H9 (cell line): ENCODE data around the gene PTPA. TPM values are rescaled to one million over a fixed set of nuclear protein-coding genes. Genes with fewer than 3 reads are reported as not detected.

Experiments
- DNase-seq: peaks from one replicate; pipeline ENCODE4 v3.0.0-alpha.2; 2017
- H2AFZ ChIP-seq: one replicate; pipeline ENCODE4 v1.6.1; 2013; ENCODE audit warnings: mild to moderate bottlenecking, low read length, control low read depth, moderate library complexity
- H2AK5ac ChIP-seq: 2 replicates; pipeline ENCODE4 v1.6.1; 2013; ENCODE audit warnings: low read length, control low read depth, mixed read lengths; ENCODE audit not compliant: insufficient read length
- H2BK120ac ChIP-seq: one replicate; pipeline ENCODE4 v1.6.1; 2013; ENCODE audit warnings: low read depth, mild to moderate bottlenecking, low read length, control low read depth, inconsistent platforms; ENCODE audit not compliant: poor library complexity, severe bottlenecking
- H2BK12ac ChIP-seq: 2 replicates; pipeline ENCODE4 v1.6.1; 2013; ENCODE audit warnings: low read length, control low read depth, mixed read lengths, low read depth; ENCODE audit not compliant: insufficient read length
- H2BK15ac ChIP-seq: 2 replicates; pipeline ENCODE4 v1.6.1; 2013; ENCODE audit warnings: low read depth, low read length, control low read depth
- H2BK20ac ChIP-seq: one replicate; pipeline ENCODE4 v1.6.1; 2013; ENCODE audit warnings: low read depth, mild to moderate bottlenecking, low read length, control low read depth, inconsistent platforms; ENCODE audit not compliant: poor library complexity, severe bottlenecking
- H2BK5ac ChIP-seq: 2 replicates; pipeline ENCODE4 v1.6.1; 2013; ENCODE audit warnings: low read length, control low read depth, mixed read lengths; ENCODE audit not compliant: insufficient read length
- H3K14ac ChIP-seq: 2 replicates; pipeline ENCODE4 v1.6.1; 2013; ENCODE audit warnings: low read length, control low read depth; ENCODE audit not compliant: insufficient read depth
- H3K18ac ChIP-seq: 2 replicates; pipeline ENCODE4 v1.6.1; 2013; ENCODE audit warnings: low read depth, mild to moderate bottlenecking, mixed read lengths, low read length, control low read depth; ENCODE audit not compliant: insufficient read length
- H3K23ac ChIP-seq: 2 replicates; pipeline ENCODE4 v1.6.1; 2013; ENCODE audit warnings: low read length, control low read depth, mixed read lengths, low read depth; ENCODE audit not compliant: insufficient read length
- H3K23me2 ChIP-seq: 2 replicates; pipeline ENCODE4 v1.6.1; 2013; ENCODE audit warnings: low read depth, mild to moderate bottlenecking, mixed read lengths, low read length, control low read depth; ENCODE audit not compliant: insufficient read length, poor library complexity, severe bottlenecking
- H3K27ac ChIP-seq: 2 replicates; pipeline ENCODE4 v1.5.1; 2013; ENCODE audit warnings: low read length, control low read depth, mixed read lengths, low read depth; ENCODE audit not compliant: insufficient read length
- H3K27me3 ChIP-seq: 2 replicates; pipeline ENCODE4 v1.6.1; 2013; ENCODE audit warnings: low read length, control low read depth, inconsistent platforms; ENCODE audit not compliant: insufficient read depth
- H3K4ac ChIP-seq: 2 replicates; pipeline ENCODE4 v1.6.1; 2013; ENCODE audit warnings: low read depth, mild to moderate bottlenecking, control low read depth, inconsistent platforms, low read length, moderate library complexity
- H3K4me1 ChIP-seq: 2 replicates; pipeline ENCODE4 v1.6.1; 2013; ENCODE audit warnings: low read length, control low read depth, inconsistent platforms; ENCODE audit not compliant: insufficient read depth
- H3K4me2 ChIP-seq: 2 replicates; pipeline ENCODE4 v1.6.1; 2013; ENCODE audit warnings: low read length, control low read depth, mixed read lengths; ENCODE audit not compliant: insufficient read length, insufficient read depth
- H3K56ac ChIP-seq: 2 replicates; pipeline ENCODE4 v1.6.1; 2013; ENCODE audit warnings: low read depth, mild to moderate bottlenecking, mixed read lengths, low read length, control low read depth; ENCODE audit not compliant: insufficient read length
- H3K79me1 ChIP-seq: 2 replicates; pipeline ENCODE4 v1.6.1; 2013; ENCODE audit warnings: low read depth, mild to moderate bottlenecking, moderate library complexity, low read length, control low read depth, inconsistent platforms; ENCODE audit not compliant: insufficient read depth, poor library complexity, severe bottlenecking
- H3K79me2 ChIP-seq: 2 replicates; pipeline ENCODE4 v1.6.1; 2013; ENCODE audit warnings: low read length, control low read depth, inconsistent platforms; ENCODE audit not compliant: insufficient read depth
- H3K9ac ChIP-seq: 2 replicates; pipeline ENCODE4 v1.6.1; 2013; ENCODE audit warnings: low read length, control low read depth, mixed read lengths; ENCODE audit not compliant: insufficient read length; ENCODE audit errors: extremely low read depth
- H3K9me3 ChIP-seq: one replicate; pipeline ENCODE4 v1.6.1; 2013; ENCODE audit warnings: low read depth, low read length, inconsistent platforms; ENCODE audit not compliant: control insufficient read depth
- H3T11ph ChIP-seq: one replicate; pipeline ENCODE4 v1.6.1; 2013; ENCODE audit warnings: mild to moderate bottlenecking, low read length, control low read depth, inconsistent platforms
- H4K20me1 ChIP-seq: one replicate; pipeline ENCODE4 v1.6.1; 2013; ENCODE audit not compliant: control insufficient read depth, insufficient read length, insufficient read depth
- H4K5ac ChIP-seq: 2 replicates; pipeline ENCODE4 v1.6.1; 2013; ENCODE audit warnings: low read depth, mild to moderate bottlenecking, mixed read lengths, low read length, control low read depth; ENCODE audit not compliant: insufficient read length
- H4K8ac ChIP-seq: replicated peaks from 2 replicates; pipeline ENCODE4 v1.6.1; 2013; ENCODE audit warnings: low read length, control low read depth, mixed read lengths, low read depth; ENCODE audit not compliant: insufficient read length
- H4K91ac ChIP-seq: 2 replicates; pipeline ENCODE4 v1.6.1; 2013; ENCODE audit warnings: low read depth, mild to moderate bottlenecking, moderate library complexity, mixed read lengths, low read length, control low read depth; ENCODE audit not compliant: insufficient read length
- H3K27ac Mint-ChIP-seq, 3 experiments: 2 replicates in 2 of 3; 3 replicates in 1 of 3; pipeline ENCODE4 v1.8.0; 2020 to 2021; ENCODE audit warnings: mixed read lengths in 3 of 3, mild to moderate bottlenecking in 1 of 3, moderate library complexity in 1 of 3
- H3K27me3 Mint-ChIP-seq: 2 replicates; pipeline ENCODE4 v1.8.0; 2021; ENCODE audit warnings: low read depth, mild to moderate bottlenecking, moderate library complexity, mixed read lengths
- H3K36me3 Mint-ChIP-seq, 3 experiments: 2 replicates in 2 of 3; 3 replicates in 1 of 3; pipeline ENCODE4 v1.8.0; 2020 to 2021; ENCODE audit warnings: low read depth in 3 of 3, mixed read lengths in 3 of 3; ENCODE audit not compliant: insufficient read depth in 1 of 3
- H3K4me1 Mint-ChIP-seq, 2 experiments: 2 replicates each; pipeline ENCODE4 v1.8.0; 2020; ENCODE audit warnings: mixed read lengths in 2 of 2
- H3K4me3 Mint-ChIP-seq, 2 experiments: 2 replicates in 1 of 2; 3 replicates in 1 of 2; pipeline ENCODE4 v1.8.0; 2020 to 2021; ENCODE audit warnings: mild to moderate bottlenecking in 2 of 2, mixed read lengths in 2 of 2, moderate library complexity in 1 of 2
- H3K9me3 Mint-ChIP-seq, 2 experiments: 2 replicates in 1 of 2; 3 replicates in 1 of 2; pipeline ENCODE4 v1.8.0; 2020; ENCODE audit warnings: mild to moderate bottlenecking in 2 of 2, mixed read lengths in 2 of 2, moderate library complexity in 1 of 2
- WGBS: extraction: QIAGEN DNeasy Blood & Tissue Kit; methylation state at CpG from one replicate; pipeline ENCODE4 v1.1.7; 2013; ENCODE audit warnings: missing lambda C conversion rate, low lambda C conversion rate, mixed read lengths; ENCODE audit not compliant: insufficient read length; ENCODE audit errors: extremely low coverage; 5-methylcytosine and 5-hydroxymethylcytosine counted together
- total RNA-seq: library from RNA; stranded (reverse); gene quantifications from 2 replicates; pipeline ENCODE4 v1.2.1, GENCODE V29; 2021
- TF ChIP-seq, protein P1 (sequence below): fragments of 200-600 bp; sonication (generic); conservative IDR thresholded peaks from 3 replicates; pipeline ENCODE4 v1.8.0; 2021; ENCODE audit warnings: antibody characterized with exemption, mild to moderate bottlenecking

PTPA gene
- total RNA-seq, 1 experiment from 2014 or later = 145 TPM

- Histone ChIP-seq H4K91ac (no peak overlapping the region), H3K18ac (no peak overlapping the region), H3K4me1 (no peaks in the 10 kb centered on the region), H2BK5ac (no peak overlapping the region), H3K4ac (no peak overlapping the region), H2BK20ac (no peak overlapping the region), H3K27ac (no peak overlapping the region), H2AFZ (no peak overlapping the region), H3K9ac (no peak overlapping the region), H2BK15ac (no peak overlapping the region), H4K8ac (no peak overlapping the region), H3K27me3 (peaks cover 45% of the 10 kb centered on the region), H2BK120ac (no peak overlapping the region), H2AK5ac (no peak overlapping the region), H3T11ph (no peak overlapping the region), H2BK12ac (no peak overlapping the region), H3K79me2 (no peaks in the 10 kb centered on the region), H4K5ac (no peak overlapping the region), H3K56ac (no peak overlapping the region), H4K20me1 (no peaks in the 10 kb centered on the region), H3K23me2 (no peaks in the 10 kb centered on the region), H3K14ac (no peak overlapping the region), H3K9me3 (no peaks in the 10 kb centered on the region), H3K23ac (no peak overlapping the region), H3K4me2 (no peak overlapping the region), H3K79me1 (no peaks in the 10 kb centered on the region)
- H3K27me3 Mint-ChIP-seq = peaks cover 99% of the 10 kb centered on the region
- TF ChIP-seq, protein P1, sequence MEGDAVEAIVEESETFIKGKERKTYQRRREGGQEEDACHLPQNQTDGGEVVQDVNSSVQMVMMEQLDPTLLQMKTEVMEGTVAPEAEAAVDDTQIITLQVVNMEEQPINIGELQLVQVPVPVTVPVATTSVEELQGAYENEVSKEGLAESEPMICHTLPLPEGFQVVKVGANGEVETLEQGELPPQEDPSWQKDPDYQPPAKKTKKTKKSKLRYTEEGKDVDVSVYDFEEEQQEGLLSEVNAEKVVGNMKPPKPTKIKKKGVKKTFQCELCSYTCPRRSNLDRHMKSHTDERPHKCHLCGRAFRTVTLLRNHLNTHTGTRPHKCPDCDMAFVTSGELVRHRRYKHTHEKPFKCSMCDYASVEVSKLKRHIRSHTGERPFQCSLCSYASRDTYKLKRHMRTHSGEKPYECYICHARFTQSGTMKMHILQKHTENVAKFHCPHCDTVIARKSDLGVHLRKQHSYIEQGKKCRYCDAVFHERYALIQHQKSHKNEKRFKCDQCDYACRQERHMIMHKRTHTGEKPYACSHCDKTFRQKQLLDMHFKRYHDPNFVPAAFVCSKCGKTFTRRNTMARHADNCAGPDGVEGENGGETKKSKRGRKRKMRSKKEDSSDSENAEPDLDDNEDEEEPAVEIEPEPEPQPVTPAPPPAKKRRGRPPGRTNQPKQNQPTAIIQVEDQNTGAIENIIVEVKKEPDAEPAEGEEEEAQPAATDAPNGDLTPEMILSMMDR = no peak
- no peak for DNase-seq
- peaks cover 17 to 24% of the 10 kb centered on the region in 2 experiments for H3K4me1 Mint-ChIP-seq
- WGBS = no CpG with 5 or more reads among the region's 6 CpGs
- H3K4me3 Mint-ChIP-seq = no peak overlapping the region
- peaks cover 3% of the 10 kb centered on the region in 2 experiments; a peak in 2 of 5 replicates for H3K9me3 Mint-ChIP-seq
- no peak overlapping the region; a peak in 1 of 7 replicates for H3K27ac Mint-ChIP-seq
- no peaks in the 10 kb centered on the region; a peak in 1 of 7 replicates for H3K36me3 Mint-ChIP-seq
Measured at GRCh38 chr9:129183495-129184218, 72.4 kb downstream of the PTPA start.
